K562 (cell line): ENCODE measurements around the gene DHDH. TPM values are rescaled to one million over a fixed set of nuclear protein-coding genes. Genes with fewer than 3 reads are reported as not detected.

Experiments
- ASH1L ChIP-seq: fragments of 450-650 bp; IDR thresholded peaks from 2 replicates; pipeline ENCODE4 v1.6.1; 2018; ENCODE audit warnings: borderline replicate concordance, mild to moderate bottlenecking, low read depth; ENCODE audit not compliant: partially characterized antibody
- CBFB ChIP-seq: sonication (generic); formaldehyde crosslinking; IDR thresholded peaks from 2 replicates; pipeline ENCODE4 v1.4.0; 2020; ENCODE audit warnings: mild to moderate bottlenecking, missing genetic modification reagents
- CEBPB ChIP-seq: fragments of 450-650 bp; IDR thresholded peaks from 2 replicates; pipeline ENCODE4 v1.6.1; 2016; ENCODE audit warnings: missing genetic modification characterization, missing compliant biosample characterization
- CREB3L1 ChIP-seq: fragments of 450-650 bp; IDR thresholded peaks from 2 replicates; pipeline ENCODE4 v1.6.1; 2014; ENCODE audit warnings: low read depth, mild to moderate bottlenecking, moderate library complexity, borderline replicate concordance
- CSDE1 ChIP-seq, 2 experiments: fragments of 450-650 bp; IDR thresholded peaks; 2 replicates each; pipeline ENCODE4 v1.6.1; 2016; ENCODE audit warnings: mild to moderate bottlenecking in 1 of 2
- FOS ChIP-seq: IDR thresholded peaks from 3 replicates; pipeline ENCODE4 v1.6.1; 2011; ENCODE audit not compliant: insufficient read length; ENCODE audit errors: extremely low read depth
- IRF9 ChIP-seq: fragments of 450-650 bp; IDR thresholded peaks from 2 replicates; pipeline ENCODE4 v1.6.1; 2016; ENCODE audit warnings: missing biosample characterization, missing genetic modification characterization
- JUN ChIP-seq, 2 experiments: sonication (generic) in 1 of 2; formaldehyde crosslinking in 1 of 2; IDR thresholded peaks; 2 replicates each; pipeline versions ENCODE4 v1.6.1 to v1.8.0; 2012 to 2022; ENCODE audit warnings: borderline replicate concordance in 2 of 2, mild to moderate bottlenecking in 2 of 2, improper control_type of control experiment in 1 of 2, low read depth in 1 of 2, low read length in 1 of 2, missing genetic modification reagents in 1 of 2
- KLF13 ChIP-seq: fragments of 450-650 bp; IDR thresholded peaks from 2 replicates; pipeline ENCODE4 v1.6.1; 2016; ENCODE audit warnings: missing genetic modification characterization, low read depth, mild to moderate bottlenecking, missing compliant biosample characterization, moderate library complexity, borderline replicate concordance
- PHF21A ChIP-seq: fragments of 450-650 bp; IDR thresholded peaks from 2 replicates; pipeline ENCODE4 v1.6.1; 2017; ENCODE audit warnings: low read depth, borderline replicate concordance
- POLR2H ChIP-seq: IDR thresholded peaks from 2 replicates; pipeline ENCODE4 v1.6.1; 2016; ENCODE audit warnings: missing genetic modification characterization, low read depth, mild to moderate bottlenecking, control low read depth, missing compliant biosample characterization, moderate library complexity
- RBM17 ChIP-seq: fragments of 200-400 bp; formaldehyde crosslinking; IDR thresholded peaks from 2 replicates; pipeline ENCODE4 v1.6.1; 2017; ENCODE audit warnings: low read depth, mild to moderate bottlenecking, low read length, borderline replicate concordance
- SIN3A ChIP-seq, 2 experiments: fragments of 150-350 bp in 1 of 2; IDR thresholded peaks; 2 replicates each; pipeline ENCODE4 v1.6.1; 2011 to 2016; ENCODE audit warnings: borderline replicate concordance in 2 of 2, low read depth in 2 of 2, low read length in 2 of 2, mild to moderate bottlenecking in 2 of 2, moderate library complexity in 2 of 2; ENCODE audit not compliant: control insufficient read depth in 1 of 2
- TAF1 ChIP-seq: IDR thresholded peaks from 2 replicates; pipeline ENCODE4 v1.6.1; 2011; ENCODE audit warnings: mild to moderate bottlenecking, low read length, moderate library complexity; ENCODE audit not compliant: insufficient read depth, control insufficient read depth, severe bottlenecking; ENCODE audit errors: extremely low read depth
- TBL1XR1 ChIP-seq, 2 experiments: IDR thresholded peaks; 2 replicates each; pipeline ENCODE4 v1.6.1; 2012; ENCODE audit warnings: improper control_type of control experiment in 2 of 2, low read length in 2 of 2, mild to moderate bottlenecking in 1 of 2
- WHSC1 ChIP-seq: IDR thresholded peaks from one replicate; pipeline ENCODE4 v1.6.1; 2012; ENCODE audit warnings: low read length, control low read depth, inconsistent platforms
- ZBTB9 ChIP-seq: fragments of 450-650 bp; formaldehyde crosslinking; IDR thresholded peaks from 2 replicates; pipeline ENCODE4 v1.4.0; 2020; ENCODE audit warnings: mild to moderate bottlenecking, moderate library complexity
- ZFP91 ChIP-seq: sonication (generic); formaldehyde crosslinking; IDR thresholded peaks from 2 replicates; pipeline ENCODE4 v1.8.0; 2022; ENCODE audit warnings: mild to moderate bottlenecking, missing genetic modification reagents
- ZNF263 ChIP-seq: sonication (generic); formaldehyde crosslinking; IDR thresholded peaks from 2 replicates; pipeline ENCODE4 v1.8.0; 2022; ENCODE audit warnings: mild to moderate bottlenecking, missing genetic modification reagents, borderline replicate concordance
- ZNF282 ChIP-seq: sonication (generic); formaldehyde crosslinking; IDR thresholded peaks from 2 replicates; pipeline ENCODE4 v1.8.1; 2023; ENCODE audit warnings: missing genetic modification reagents
- polyA plus RNA-seq, 8 experiments: library from polyadenylated mRNA; depleted of rRNA in 4 of 8; stranded (reverse) in 5 of 8; unstranded in 3 of 8; fragments of >200 nt; fragmentation: Nextera tagmentation in 2 of 8; fragmentation: Illumina TruSeq in 1 of 8; extraction: Ambion mirVana in 2 of 8; extraction: Trizol in 1 of 8; gene quantifications; 2 replicates each; pipeline versions ENCODE4 v1.2.1 to v1.2.3, GENCODE V29; 2011 to 2014; ENCODE audit warnings: inconsistent platforms in 1 of 8, missing spikeins in 1 of 8
- total RNA-seq, 7 experiments: library from RNA; depleted of rRNA in 6 of 7; stranded (reverse); fragments of >200 nt in 6 of 7; fragmentation: Illumina TruSeq in 2 of 7; extraction: Trizol in 2 of 7; gene quantifications; 2 replicates each; pipeline versions ENCODE4 v1.2.1 to v1.2.3, GENCODE V29; 2011 to 2021; ENCODE audit warnings: low replicate concordance in 1 of 7

DHDH gene
- total and polyA plus RNA-seq, 9 of the 15 experiments (the other 6 are each of a cell fraction or from before 2014, with no cell fraction given), result 0.37 to 1.9 (median 0.87) TPM

- peak; percentile 86 for TF ChIP-seq ZBTB9
- TF ChIP-seq CBFB (CRISPR knock-in tag), result peak; percentile 82; the same call in 1 of the 2 replicates
- peak; percentile 99 for TF ChIP-seq POLR2H
- TF ChIP-seq ZNF263 (CRISPR knock-in tag), result no peak; the same call in 1 of the 2 replicates
- TF ChIP-seq PHF21A, result no peak
- TF ChIP-seq JUN (IDR thresholded peaks at IDR 0.05; ENCODE audit: borderline replicate concordance, low read depth, low read length), result peak; percentile 44; the same call in 1 of the 2 replicates
- TF ChIP-seq JUN (CRISPR knock-in tag; IDR thresholded peaks at IDR 0.05; ENCODE audit: borderline replicate concordance), result no peak
- 0 out of 2 replicates have a peak, but pooled peaks have one; percentile 5 for TF ChIP-seq IRF9 (tag)
- TF ChIP-seq KLF13 (tag), result peak; percentile 22; the same call in 1 of the 2 replicates
- peak in 1 of 2 experiments; percentile 76; a peak in 2 of 4 replicates for TF ChIP-seq CSDE1 (IDR thresholded peaks at IDR 0.05)
- TF ChIP-seq CREB3L1, result peak; percentile 84
- no peak for TF ChIP-seq ZFP91
- TF ChIP-seq TAF1, result peak; percentile 99
- no peak for TF ChIP-seq WHSC1
- no peak for TF ChIP-seq RBM17
- TF ChIP-seq FOS, result peak; percentile 83
- TF ChIP-seq SIN3A (IDR thresholded peaks at IDR 0.05; ENCODE audit: borderline replicate concordance in 2 of 2, control insufficient read depth in 1 of 2, low read depth in 2 of 2, low read length in 2 of 2), result peak; percentile 45 to 64; a peak in 3 of 4 replicates
- peak; percentile 33 for TF ChIP-seq ASH1L
- TF ChIP-seq CEBPB (tag), result peak; percentile 89
- peak; percentile 95; the same call in 1 of the 2 replicates for TF ChIP-seq ZNF282 (CRISPR knock-in tag)
- 0 out of 4 replicates have a peak, but pooled peaks of 1 of the 2 experiments have one; percentile 57 for TF ChIP-seq TBL1XR1 (IDR thresholded peaks at IDR 0.05; ENCODE audit: low read length in 2 of 2)
Measured at GRCh38 chr19:48965040-48965805, 31.7 kb downstream of the DHDH start, which contains the start of gene FTL (continued).
